PC-3 (cell line): ENCODE results near the gene CXXC1. TPM values are rescaled to one million over a fixed set of nuclear protein-coding genes. Genes with fewer than 3 reads are reported as not detected.
"Not testable (repeated sequence)": the region's sequence is repeated elsewhere in the genome, so short reads cannot be mapped to it uniquely, and the experiment has no call there.

ENCODE experiments used
- ATAC-seq: fragments of 200-7000 bp; cut with Tn5 transposase; 2 replicates; pipeline ENCODE4 v1.9.1; 2020; ENCODE audit warnings: mild to moderate bottlenecking, moderate library complexity
- BruUV-seq: library from RNA; stranded (reverse); fragments of 400-500 nt; replicated peaks from 2 replicates; lab custom pipeline; 2021; lab: Mats Ljungman, UMichigan
- CTCF ChIA-PET: fragments of 300-600 bp; sonication (Branson Sonifier 250); formaldehyde crosslinking; loops from one replicate; lab custom pipeline; 2022; ENCODE audit warnings: antibody characterized with exemption; lab: Charles Lee
- POLR2A ChIA-PET: fragments of 300-600 bp; sonication (Branson Sonifier 250); formaldehyde crosslinking; loops from one replicate; lab custom pipeline; 2022; ENCODE audit warnings: antibody characterized with exemption; ENCODE audit not compliant: unreplicated experiment; lab: Charles Lee
- DNase-seq: peaks from one replicate; pipeline ENCODE4 v3.0.0-alpha.2; 2015
- H2AFZ ChIP-seq: fragments of 300-600 bp; sonication (generic); 2 replicates; pipeline ENCODE4 v1.6.0; 2016; ENCODE audit warnings: antibody characterized with exemption, low read length
- H3F3A ChIP-seq: fragments of 300-600 bp; sonication (generic); one replicate; pipeline ENCODE4 v1.6.0; 2017; ENCODE audit warnings: antibody characterized with exemption, low read length, control low read depth, mild to moderate bottlenecking; ENCODE audit not compliant: unreplicated experiment
- H3K27ac ChIP-seq: fragments of 300-600 bp; sonication (generic); 2 replicates; pipeline ENCODE4 v1.5.1; 2016; ENCODE audit warnings: mild to moderate bottlenecking, low read length
- H3K27me3 ChIP-seq: fragments of 300-600 bp; sonication (generic); 2 replicates; pipeline ENCODE4 v1.6.1; 2016; ENCODE audit warnings: low read length, mixed read lengths
- H3K36me3 ChIP-seq: fragments of 300-600 bp; sonication (generic); 2 replicates; pipeline ENCODE4 v1.6.1; 2016; ENCODE audit warnings: low read depth, mixed run types, low read length, mixed read lengths
- H3K4me1 ChIP-seq: fragments of 300-600 bp; sonication (generic); 2 replicates; pipeline ENCODE4 v1.5.1; 2016; ENCODE audit warnings: low read length; ENCODE audit not compliant: insufficient read depth
- H3K4me2 ChIP-seq: fragments of 300-600 bp; sonication (generic); 2 replicates; pipeline ENCODE4 v1.6.0; 2016; ENCODE audit warnings: low read length
- H3K4me3 ChIP-seq: fragments of 300-600 bp; sonication (generic); 2 replicates; pipeline ENCODE4 v1.5.1; 2016; ENCODE audit warnings: mild to moderate bottlenecking, low read length, mixed read lengths
- H3K79me2 ChIP-seq: fragments of 300-600 bp; sonication (generic); 2 replicates; pipeline ENCODE4 v1.6.1; 2017; ENCODE audit warnings: low read length, mixed read lengths
- H3K9ac ChIP-seq: fragments of 300-600 bp; sonication (generic); 2 replicates; pipeline ENCODE4 v1.6.0; 2016; ENCODE audit warnings: mild to moderate bottlenecking, low read length
- H3K9me2 ChIP-seq: fragments of 300-600 bp; sonication (generic); replicated peaks from 2 replicates; pipeline ENCODE4 v1.6.1; 2016; ENCODE audit warnings: mixed run types, low read length, mixed read lengths
- H3K9me3 ChIP-seq: fragments of 300-600 bp; sonication (generic); 2 replicates; pipeline ENCODE4 v1.6.1; 2016; ENCODE audit warnings: low read length, mixed read lengths
- H4K20me1 ChIP-seq: fragments of 300-600 bp; sonication (generic); 2 replicates; pipeline ENCODE4 v1.6.1; 2016; ENCODE audit warnings: low read length, mixed read lengths
- CTCF ChIP-seq: fragments of 300-600 bp; sonication (generic); conservative IDR thresholded peaks from 2 replicates; pipeline ENCODE4 v1.5.1; 2017; ENCODE audit warnings: antibody characterized with exemption, low read depth, mild to moderate bottlenecking, low read length
- EZH2 ChIP-seq: fragments of 300-600 bp; sonication (generic); IDR thresholded peaks from one replicate; pipeline ENCODE4 v1.6.1; 2017; ENCODE audit warnings: antibody characterized with exemption, mild to moderate bottlenecking, low read length; ENCODE audit not compliant: unreplicated experiment
- EZH2phosphoT487 ChIP-seq: fragments of 300-600 bp; sonication (generic); IDR thresholded peaks from 2 replicates; pipeline ENCODE4 v1.6.1; 2018; ENCODE audit warnings: mild to moderate bottlenecking, antibody characterized with exemption, low read length, borderline replicate concordance
- intact Hi-C: fragments of 100-400 bp; cut with micrococcal nuclease; formaldehyde crosslinking; loops from 2 replicates; pipeline ENCODE4 v1.9.0; 2023
- total RNA-seq: library from RNA; depleted of rRNA; stranded (reverse); fragments of >200 nt; gene quantifications from 2 replicates; pipeline ENCODE4 v1.2.3, GENCODE V29; 2014

The CXXC1 gene
- total RNA-seq, 1 experiment from 2014 or later, result 25.4 TPM

GRCh38 chr18:50310080-50310479 lies 22.6 kb upstream of the CXXC1 start:
- TF ChIP-seq EZH2phosphoT487, result no peak
- no peak for TF ChIP-seq EZH2
- TF ChIP-seq CTCF, result no peak
- intact Hi-C loops, result no loop called here
- DNase-seq, result no peak
- no peak for ATAC-seq
- no TSS peak for BruUV-seq
- Histone ChIP-seq H3K4me1 (no peaks in the 10 kb centered on the region), H3K9me2 (no peaks in the 10 kb centered on the region), H4K20me1 (no peaks in the 10 kb centered on the region), H3K27me3 (no peaks in the 10 kb centered on the region), H2AFZ (no peak overlapping the region), H3K9me3 (no peaks in the 10 kb centered on the region), H3K4me3 (no peak overlapping the region), H3F3A (no peaks in the 10 kb centered on the region), H3K79me2 (no peaks in the 10 kb centered on the region), H3K36me3 (no peaks in the 10 kb centered on the region), H3K4me2 (no peak overlapping the region), H3K9ac (no peak overlapping the region), H3K27ac (no peak overlapping the region)
- POLR2A ChIA-PET, result no interaction called here
- CTCF ChIA-PET, result no interaction called here

GRCh38 chr18:50308851-50309250 lies 21.4 kb upstream of the CXXC1 start:
- H3K9me2 ChIP-seq, DNase-seq, H3K27me3 ChIP-seq, H3K79me2 ChIP-seq, H4K20me1 ChIP-seq, CTCF ChIA-PET, intact Hi-C loops, H3K36me3 ChIP-seq, BruUV-seq, H3K4me2 ChIP-seq, H3K4me1 ChIP-seq, H3K4me3 ChIP-seq, H3K27ac ChIP-seq, H3K9ac ChIP-seq, H2AFZ ChIP-seq, H3F3A ChIP-seq, H3K9me3 ChIP-seq, ATAC-seq: not testable (repeated sequence)
- POLR2A ChIA-PET, result interaction anchor here (0.7 kb wide), 1 partner anchor 68 kb away, joined by 6 read pairs; no protein-coding TSS in a partner anchor

- TF ChIP-seq EZH2phosphoT487 (no peak), CTCF (no peak), EZH2 (no peak)
- no peaks in the 10 kb centered on the region for H3K9me3 ChIP-seq
- H3K27ac ChIP-seq, result no peak overlapping the region
- no TSS peak for BruUV-seq
- no peaks in the 10 kb centered on the region for H4K20me1 ChIP-seq
- ChIA-PET CTCF (no interaction called here), POLR2A (no interaction called here)
- H3K4me3 ChIP-seq, result peak overlapping the region; percentile 63
- no peak overlapping the region for H3K9ac ChIP-seq
- H3K79me2 ChIP-seq, result no peaks in the 10 kb centered on the region
- H3K4me2 ChIP-seq, result peak overlapping the region; percentile 82
- H3K9me2 ChIP-seq, result no peaks in the 10 kb centered on the region
- intact Hi-C loops, result no loop called here
- ATAC-seq (peak; percentile 90), DNase-seq (peak; percentile 53)
- H3K4me1 ChIP-seq, result no peaks in the 10 kb centered on the region
- peak overlapping the region; percentile 73 for H2AFZ ChIP-seq
- no peaks in the 10 kb centered on the region for H3K36me3 ChIP-seq
- H3K27me3 ChIP-seq, result no peaks in the 10 kb centered on the region
- no peaks in the 10 kb centered on the region for H3F3A ChIP-seq
These were observed 20.4 kb upstream of the CXXC1 start for GRCh38 chr18:50307738-50308470.
